CD4-positive, CD25-positive, alpha-beta regulatory T cell (primary cell): ENCODE results near the gene POU4F1. TPM values are rescaled to one million over a fixed set of nuclear protein-coding genes. Genes with fewer than 3 reads are reported as not detected.

Source experiments
- ATAC-seq, 2 donors: fragments of 150-1000 bp; cut with Tn5 transposase; one replicate each; pipeline ENCODE4 v1.10.0; 2021; ENCODE audit warnings: low read depth in 2 of 2, moderate number of reproducible peaks in 2 of 2, moderate library complexity in 1 of 2
- DNase-seq, 3 donors: peaks; one replicate each; pipeline versions ENCODE4 v3.0.0 to v3.0.0-alpha.2; 2012 to 2022; ENCODE audit warnings: mixed read lengths in 1 of 3
- H3K27ac ChIP-seq: one replicate; pipeline ENCODE4 v1.7.0; 2013; ENCODE audit warnings: mild to moderate bottlenecking, low read length; ENCODE audit not compliant: insufficient read depth, poor library complexity, severe bottlenecking
- H3K27me3 ChIP-seq: one replicate; pipeline ENCODE4 v1.7.0; 2013; ENCODE audit warnings: low read length; ENCODE audit not compliant: control insufficient read depth, insufficient read depth
- H3K36me3 ChIP-seq: one replicate; pipeline ENCODE4 v1.7.0; 2013; ENCODE audit warnings: mild to moderate bottlenecking, low read length, moderate library complexity; ENCODE audit not compliant: control insufficient read depth, insufficient read depth
- H3K4me1 ChIP-seq: 2 replicates; pipeline ENCODE4 v1.7.0; 2013; ENCODE audit warnings: mild to moderate bottlenecking, low read length; ENCODE audit not compliant: insufficient read depth, control insufficient read depth, poor library complexity, severe bottlenecking
- H3K4me3 ChIP-seq: one replicate; pipeline ENCODE4 v1.7.0; 2013; ENCODE audit warnings: low read depth, mild to moderate bottlenecking, low read length, moderate library complexity
- H3K9me3 ChIP-seq, 2 experiments: 1 replicate in 1 of 2; 2 replicates in 1 of 2; pipeline ENCODE4 v1.7.0; 2013; ENCODE audit warnings: low read length in 2 of 2, mild to moderate bottlenecking in 1 of 2, moderate library complexity in 1 of 2; ENCODE audit not compliant: control insufficient read depth in 2 of 2
- H3K27ac Mint-ChIP-seq, 3 donors: one replicate each; pipeline ENCODE4 v1.8.0; 2020 to 2022; ENCODE audit warnings: mild to moderate bottlenecking in 3 of 3, mixed read lengths in 3 of 3, moderate library complexity in 2 of 3
- H3K27me3 Mint-ChIP-seq: one replicate; pipeline ENCODE4 v1.8.0; 2022; ENCODE audit warnings: mild to moderate bottlenecking, mixed read lengths
- H3K36me3 Mint-ChIP-seq: one replicate; pipeline ENCODE4 v1.8.0; 2020; ENCODE audit warnings: mixed read lengths
- H3K4me1 Mint-ChIP-seq, 4 donors: one replicate each; pipeline ENCODE4 v1.8.0; 2020 to 2022; ENCODE audit warnings: mixed read lengths in 4 of 4, mild to moderate bottlenecking in 1 of 4
- H3K4me3 Mint-ChIP-seq, 4 donors: one replicate each; pipeline ENCODE4 v1.8.0; 2020 to 2022; ENCODE audit warnings: mild to moderate bottlenecking in 4 of 4, mixed read lengths in 4 of 4, moderate library complexity in 3 of 4
- H3K9me3 Mint-ChIP-seq, 7 donors: one replicate each; pipeline ENCODE4 v1.8.0; 2020 to 2022; ENCODE audit warnings: mixed read lengths in 7 of 7, mild to moderate bottlenecking in 3 of 7, moderate library complexity in 2 of 7
- polyA plus RNA-seq, 4 donors: library from polyadenylated mRNA; unstranded; fragments of 300-500 nt; fragmentation: Illumina TruSeq; gene quantifications; one replicate each; pipeline ENCODE4 v1.2.3, GENCODE V29; 2021
- total RNA-seq: library from RNA; stranded (reverse); gene quantifications from one replicate; pipeline ENCODE4 v1.2.3, GENCODE V29; 2022

The POU4F1 gene
- total and polyA plus RNA-seq, 5 donors from 2014 or later, result 0.22 TPM; not detected in 4

GRCh38 chr13:78632996-78633395, 29.6 kb upstream of the POU4F1 start:
- peaks cover under 1 to 8% (median 3%) of the 10 kb centered on the region in 4 donors for H3K4me1 Mint-ChIP-seq
- Histone ChIP-seq H3K36me3 (peaks cover 65% of the 10 kb centered on the region), H3K27ac (no peak overlapping the region), H3K4me3 (no peak overlapping the region), H3K27me3 (no peaks in the 10 kb centered on the region), H3K9me3 (no peaks in the 10 kb centered on the region), H3K4me1 (no peaks in the 10 kb centered on the region)
- no peak for DNase-seq
- ATAC-seq, result no peak
- peaks cover 77% of the 10 kb centered on the region for H3K36me3 Mint-ChIP-seq
- H3K4me3 Mint-ChIP-seq, result no peak overlapping the region
- H3K9me3 Mint-ChIP-seq, result peaks cover 0 to 3% (median 0%) of the 10 kb centered on the region in 7 donors
- no peak overlapping the region for H3K27ac Mint-ChIP-seq
- no peaks in the 10 kb centered on the region for H3K27me3 Mint-ChIP-seq

GRCh38 chr13:78631077-78631476, 27.7 kb upstream of the POU4F1 start:
- ATAC-seq, result no peak
- Mint-ChIP-seq H3K27ac (peak overlapping the region in 1 of 3 donors; percentile 46), H3K27me3 (no peaks in the 10 kb centered on the region), H3K36me3 (peaks cover 75% of the 10 kb centered on the region), H3K4me3 (no peak overlapping the region), H3K4me1 (peaks cover 4 to 9% (median 6%) of the 10 kb centered on the region in 4 donors), H3K9me3 (peaks cover 0 to 2% (median 0%) of the 10 kb centered on the region in 7 donors)
- Histone ChIP-seq H3K4me3 (no peak overlapping the region), H3K4me1 (no peaks in the 10 kb centered on the region), H3K27ac (no peak overlapping the region), H3K9me3 (no peaks in the 10 kb centered on the region), H3K27me3 (no peaks in the 10 kb centered on the region), H3K36me3 (peaks cover 59% of the 10 kb centered on the region)
- no peak for DNase-seq

- no peak overlapping the region for H3K27ac Mint-ChIP-seq
- Histone ChIP-seq H3K27ac (no peak overlapping the region), H3K4me1 (no peaks in the 10 kb centered on the region), H3K9me3 (no peaks in the 10 kb centered on the region), H3K4me3 (no peak overlapping the region), H3K36me3 (peaks cover 60% of the 10 kb centered on the region), H3K27me3 (no peaks in the 10 kb centered on the region)
- H3K27me3 Mint-ChIP-seq, result no peaks in the 10 kb centered on the region
- no peak for DNase-seq
- no peak overlapping the region for H3K4me3 Mint-ChIP-seq
- H3K9me3 Mint-ChIP-seq, result peaks cover 0 to 2% (median 0%) of the 10 kb centered on the region in 7 donors
- ATAC-seq, result no peak
- peaks cover 4 to 12% (median 8%) of the 10 kb centered on the region in 4 donors for H3K4me1 Mint-ChIP-seq
- peaks cover 76% of the 10 kb centered on the region for H3K36me3 Mint-ChIP-seq
Measured at GRCh38 chr13:78630511-78630910, 27.2 kb upstream of the POU4F1 start.

- Mint-ChIP-seq H3K27ac (no peak overlapping the region), H3K36me3 (peaks cover 58% of the 10 kb centered on the region), H3K27me3 (no peaks in the 10 kb centered on the region), H3K9me3 (no peaks in the 10 kb centered on the region), H3K4me1 (peaks cover 1 to 17% (median 7%) of the 10 kb centered on the region in 4 donors), H3K4me3 (no peak overlapping the region)
- H3K36me3 ChIP-seq, result peaks cover 45% of the 10 kb centered on the region
- no peaks in the 10 kb centered on the region for H3K27me3 ChIP-seq
- H3K9me3 ChIP-seq, result no peaks in the 10 kb centered on the region
- no peak for ATAC-seq
- no peak for DNase-seq
- H3K27ac ChIP-seq, result no peak overlapping the region
- H3K4me3 ChIP-seq, result no peak overlapping the region
- H3K4me1 ChIP-seq, result no peaks in the 10 kb centered on the region
Measured at GRCh38 chr13:78625384-78625783, 22.0 kb upstream of the POU4F1 start.

- Mint-ChIP-seq H3K4me3 (no peak overlapping the region), H3K9me3 (no peaks in the 10 kb centered on the region), H3K27ac (no peak overlapping the region), H3K27me3 (no peaks in the 10 kb centered on the region), H3K4me1 (peaks cover 9 to 21% (median 10%) of the 10 kb centered on the region in 4 donors), H3K36me3 (peaks cover 46% of the 10 kb centered on the region)
- DNase-seq (no peak), ATAC-seq (no peak)
- H3K27me3 ChIP-seq, result no peaks in the 10 kb centered on the region
- no peaks in the 10 kb centered on the region for H3K9me3 ChIP-seq
- no peak overlapping the region for H3K27ac ChIP-seq
- no peak overlapping the region for H3K4me3 ChIP-seq
- H3K4me1 ChIP-seq, result no peaks in the 10 kb centered on the region
- H3K36me3 ChIP-seq, result peaks cover 42% of the 10 kb centered on the region
Measured at GRCh38 chr13:78623132-78623531, 19.8 kb upstream of the POU4F1 start.

GRCh38 chr13:78620936-78621470, 17.7 kb upstream of the POU4F1 start:
- no peak for DNase-seq
- H3K9me3 ChIP-seq, result no peaks in the 10 kb centered on the region
- no peaks in the 10 kb centered on the region for H3K9me3 Mint-ChIP-seq
- peaks cover 50% of the 10 kb centered on the region for H3K36me3 Mint-ChIP-seq
- no peak overlapping the region for H3K4me3 Mint-ChIP-seq
- ATAC-seq, result no peak
- peaks cover 5 to 18% (median 8%) of the 10 kb centered on the region in 4 donors for H3K4me1 Mint-ChIP-seq
- H3K4me1 ChIP-seq, result no peaks in the 10 kb centered on the region
- no peak overlapping the region for H3K27ac ChIP-seq
- H3K4me3 ChIP-seq, result no peak overlapping the region
- H3K27me3 ChIP-seq, result no peaks in the 10 kb centered on the region
- H3K27ac Mint-ChIP-seq, result no peak overlapping the region
- no peaks in the 10 kb centered on the region for H3K27me3 Mint-ChIP-seq
- peaks cover 43% of the 10 kb centered on the region for H3K36me3 ChIP-seq

- no peak overlapping the region for H3K27ac ChIP-seq
- Mint-ChIP-seq H3K27ac (no peak overlapping the region), H3K27me3 (no peaks in the 10 kb centered on the region), H3K4me3 (no peak overlapping the region), H3K9me3 (no peaks in the 10 kb centered on the region), H3K36me3 (peaks cover 58% of the 10 kb centered on the region), H3K4me1 (peaks cover 0 to 12% (median 7%) of the 10 kb centered on the region in 4 donors)
- ATAC-seq, result no peak
- H3K36me3 ChIP-seq, result peaks cover 34% of the 10 kb centered on the region
- no peak for DNase-seq
- no peaks in the 10 kb centered on the region for H3K27me3 ChIP-seq
- no peaks in the 10 kb centered on the region for H3K4me1 ChIP-seq
- no peaks in the 10 kb centered on the region for H3K9me3 ChIP-seq
- H3K4me3 ChIP-seq, result no peak overlapping the region
Measured at GRCh38 chr13:78618411-78618810, 15.1 kb upstream of the POU4F1 start.

- ATAC-seq (no peak), DNase-seq (no peak)
- Histone ChIP-seq H3K27ac (no peak overlapping the region), H3K4me3 (no peak overlapping the region), H3K9me3 (no peaks in the 10 kb centered on the region), H3K27me3 (peaks cover 29% of the 10 kb centered on the region), H3K4me1 (peaks cover 29% of the 10 kb centered on the region), H3K36me3 (peaks cover 10% of the 10 kb centered on the region)
- H3K4me1 Mint-ChIP-seq, result peaks cover 14 to 36% (median 23%) of the 10 kb centered on the region in 4 donors
- peaks cover 20% of the 10 kb centered on the region for H3K36me3 Mint-ChIP-seq
- peaks cover 64% of the 10 kb centered on the region for H3K27me3 Mint-ChIP-seq
- no peak overlapping the region for H3K4me3 Mint-ChIP-seq
- peaks cover 0 to 4% (median 0%) of the 10 kb centered on the region in 7 donors for H3K9me3 Mint-ChIP-seq
- no peak overlapping the region for H3K27ac Mint-ChIP-seq
Measured at GRCh38 chr13:78611040-78611439, 7.7 kb upstream of the POU4F1 start.
